ENCODE measurements around the gene TERF2IP.

- TF ChIP-seq, protein P1, sequence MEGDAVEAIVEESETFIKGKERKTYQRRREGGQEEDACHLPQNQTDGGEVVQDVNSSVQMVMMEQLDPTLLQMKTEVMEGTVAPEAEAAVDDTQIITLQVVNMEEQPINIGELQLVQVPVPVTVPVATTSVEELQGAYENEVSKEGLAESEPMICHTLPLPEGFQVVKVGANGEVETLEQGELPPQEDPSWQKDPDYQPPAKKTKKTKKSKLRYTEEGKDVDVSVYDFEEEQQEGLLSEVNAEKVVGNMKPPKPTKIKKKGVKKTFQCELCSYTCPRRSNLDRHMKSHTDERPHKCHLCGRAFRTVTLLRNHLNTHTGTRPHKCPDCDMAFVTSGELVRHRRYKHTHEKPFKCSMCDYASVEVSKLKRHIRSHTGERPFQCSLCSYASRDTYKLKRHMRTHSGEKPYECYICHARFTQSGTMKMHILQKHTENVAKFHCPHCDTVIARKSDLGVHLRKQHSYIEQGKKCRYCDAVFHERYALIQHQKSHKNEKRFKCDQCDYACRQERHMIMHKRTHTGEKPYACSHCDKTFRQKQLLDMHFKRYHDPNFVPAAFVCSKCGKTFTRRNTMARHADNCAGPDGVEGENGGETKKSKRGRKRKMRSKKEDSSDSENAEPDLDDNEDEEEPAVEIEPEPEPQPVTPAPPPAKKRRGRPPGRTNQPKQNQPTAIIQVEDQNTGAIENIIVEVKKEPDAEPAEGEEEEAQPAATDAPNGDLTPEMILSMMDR (IDR thresholded peaks at IDR 0.05): no peak
- TF ChIP-seq EP300 (IDR thresholded peaks at IDR 0.05) (no peak), POLR2A (IDR thresholded peaks at IDR 0.05) (no peak)
Measured at GRCh38 chr16:75676909-75677308, 29.3 kb downstream of the TERF2IP start, which contains the start of gene CPHXL2.
